ENCODE measurements around the gene FUCA1.
"Not testable (repeated sequence)": the region's sequence is repeated elsewhere in the genome, so short reads cannot be mapped to it uniquely, and the experiment has no call there.

The FUCA1 gene

DNA sequence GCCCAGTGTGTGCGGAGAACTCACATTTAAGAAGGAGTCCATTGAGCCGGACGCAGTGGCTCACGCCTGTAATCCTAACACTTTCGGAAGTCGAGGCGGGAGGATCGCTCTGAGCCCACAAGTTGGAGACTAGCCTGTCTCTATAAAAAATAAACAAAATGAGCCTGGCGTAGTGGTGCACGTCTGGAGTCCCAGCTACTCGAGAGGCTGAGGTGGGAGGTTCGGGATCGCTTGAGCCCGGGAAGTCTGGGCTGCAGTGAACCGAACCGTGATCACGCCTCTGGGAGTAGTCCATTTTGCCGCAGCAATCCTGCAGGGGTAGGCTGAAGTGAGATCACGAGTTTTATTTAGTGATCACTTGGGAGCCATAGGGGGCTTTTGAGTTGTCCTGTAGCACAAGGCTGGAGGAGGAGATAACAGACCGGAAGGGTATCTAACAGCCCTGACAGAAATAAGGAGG, 497 bp upstream of the FUCA1 start:
- peaks cover 7 to 23% of the 10 kb centered on the region in 2 donors for H3K4me1 ChIP-seq (ENCODE audit: control insufficient read depth in 2 of 2, insufficient read depth in 2 of 2, low read length in 2 of 2)
- H3K27me3 ChIP-seq (ENCODE audit: control insufficient read depth in 2 of 2, insufficient read depth in 2 of 2, low read length in 2 of 2), result no peaks in the 10 kb centered on the region
- H3K9me3 ChIP-seq (ENCODE audit: control insufficient read depth in 2 of 2, low read length in 2 of 2), result no peaks in the 10 kb centered on the region
- peak overlapping the region; percentile 86 for H3K9ac ChIP-seq (ENCODE audit: low read depth in 1 of 2, low read length in 2 of 2)
- H3K27ac ChIP-seq (ENCODE audit: low read depth in 2 of 2, low read length in 2 of 2), result peak overlapping the region; percentile 67 to 78
- peaks cover 3 to 8% of the 10 kb centered on the region in 2 donors for H3K36me3 ChIP-seq (ENCODE audit: control insufficient read depth in 2 of 2, insufficient read depth in 2 of 2, low read length in 2 of 2)
- peak overlapping the region; percentile 76 to 81 for H3K4me3 ChIP-seq (ENCODE audit: low read length in 2 of 2)

GRCh38 chr1:23867542-23867894, 572 bp downstream of the FUCA1 start:
- H3K9ac ChIP-seq (ENCODE audit: low read depth in 1 of 2, low read length in 2 of 2), result peak overlapping the region; percentile 86
- peak overlapping the region; percentile 78 to 79 for H3K27ac ChIP-seq (ENCODE audit: low read depth in 2 of 2, low read length in 2 of 2)
- H3K4me1 ChIP-seq (ENCODE audit: control insufficient read depth in 2 of 2, insufficient read depth in 2 of 2, low read length in 2 of 2), result peaks cover 7 to 23% of the 10 kb centered on the region in 2 donors
- H3K36me3 ChIP-seq (ENCODE audit: control insufficient read depth in 2 of 2, insufficient read depth in 2 of 2, low read length in 2 of 2), result peaks cover 10 to 18% of the 10 kb centered on the region in 2 donors
- no peaks in the 10 kb centered on the region for H3K9me3 ChIP-seq (ENCODE audit: control insufficient read depth in 2 of 2, low read length in 2 of 2)
- H3K4me3 ChIP-seq (ENCODE audit: low read length in 2 of 2), result peak overlapping the region; percentile 76 to 81
- no peaks in the 10 kb centered on the region for H3K27me3 ChIP-seq (ENCODE audit: control insufficient read depth in 2 of 2, insufficient read depth in 2 of 2, low read length in 2 of 2)

GRCh38 chr1:23865543-23865930, 2.6 kb downstream of the FUCA1 start:
- H3K4me3 ChIP-seq (ENCODE audit: low read length in 2 of 2), result no peak overlapping the region

GRCh38 chr1:23864801-23865542, 3.1 kb downstream of the FUCA1 start:
- H3K36me3 ChIP-seq (ENCODE audit: control insufficient read depth in 2 of 2, insufficient read depth in 2 of 2, low read length in 2 of 2), result peaks cover 22 to 29% of the 10 kb centered on the region in 2 donors
- no peak overlapping the region for H3K27ac ChIP-seq (ENCODE audit: low read depth in 2 of 2, low read length in 2 of 2)

More at GRCh38 chr1:23865543-23865930, 2.6 kb downstream of the FUCA1 start:
- H3K36me3 ChIP-seq (ENCODE audit: control insufficient read depth in 2 of 2, insufficient read depth in 2 of 2, low read length in 2 of 2), result peaks cover 22 to 28% of the 10 kb centered on the region in 2 donors
- no peaks in the 10 kb centered on the region for H3K27me3 ChIP-seq (ENCODE audit: control insufficient read depth in 2 of 2, insufficient read depth in 2 of 2, low read length in 2 of 2)
- no peak overlapping the region for H3K9ac ChIP-seq (ENCODE audit: low read depth in 1 of 2, low read length in 2 of 2)
- peaks cover 7 to 23% of the 10 kb centered on the region in 2 donors for H3K4me1 ChIP-seq (ENCODE audit: control insufficient read depth in 2 of 2, insufficient read depth in 2 of 2, low read length in 2 of 2)
- H3K27ac ChIP-seq (ENCODE audit: low read depth in 2 of 2, low read length in 2 of 2), result no peak overlapping the region
- no peaks in the 10 kb centered on the region for H3K9me3 ChIP-seq (ENCODE audit: control insufficient read depth in 2 of 2, low read length in 2 of 2)

GRCh38 chr1:23862640-23863039, 5.5 kb downstream of the FUCA1 start:
- Histone ChIP-seq H3K36me3 (ENCODE audit: control insufficient read depth in 2 of 2, insufficient read depth in 2 of 2, low read length in 2 of 2) (peaks cover 36 to 39% of the 10 kb centered on the region in 2 donors), H3K9ac (ENCODE audit: low read depth in 1 of 2, low read length in 2 of 2) (no peak overlapping the region), H3K4me3 (ENCODE audit: low read length in 2 of 2) (no peak overlapping the region), H3K9me3 (ENCODE audit: control insufficient read depth in 2 of 2, low read length in 2 of 2) (no peaks in the 10 kb centered on the region), H3K27me3 (ENCODE audit: control insufficient read depth in 2 of 2, insufficient read depth in 2 of 2, low read length in 2 of 2) (no peaks in the 10 kb centered on the region), H3K27ac (ENCODE audit: low read depth in 2 of 2, low read length in 2 of 2) (no peak overlapping the region), H3K4me1 (ENCODE audit: control insufficient read depth in 2 of 2, insufficient read depth in 2 of 2, low read length in 2 of 2) (peaks cover 7 to 16% of the 10 kb centered on the region in 2 donors)

More at GRCh38 chr1:23864801-23865542, 3.1 kb downstream of the FUCA1 start:
- Histone ChIP-seq H3K9me3 (ENCODE audit: control insufficient read depth in 2 of 2, low read length in 2 of 2) (no peaks in the 10 kb centered on the region), H3K27me3 (ENCODE audit: control insufficient read depth in 2 of 2, insufficient read depth in 2 of 2, low read length in 2 of 2) (no peaks in the 10 kb centered on the region), H3K4me1 (ENCODE audit: control insufficient read depth in 2 of 2, insufficient read depth in 2 of 2, low read length in 2 of 2) (peaks cover 7 to 23% of the 10 kb centered on the region in 2 donors), H3K4me3 (ENCODE audit: low read length in 2 of 2) (no peak overlapping the region), H3K9ac (ENCODE audit: low read depth in 1 of 2, low read length in 2 of 2) (no peak overlapping the region)

- no peak overlapping the region for H3K4me3 ChIP-seq (ENCODE audit: low read length in 2 of 2)
- H3K36me3 ChIP-seq (ENCODE audit: control insufficient read depth in 2 of 2, insufficient read depth in 2 of 2, low read length in 2 of 2), result peaks cover 24 to 29% of the 10 kb centered on the region in 2 donors
- H3K9me3 ChIP-seq (ENCODE audit: control insufficient read depth in 2 of 2, low read length in 2 of 2), result no peaks in the 10 kb centered on the region
- H3K9ac ChIP-seq (ENCODE audit: low read depth in 1 of 2, low read length in 2 of 2), result no peak overlapping the region
- H3K27ac ChIP-seq (ENCODE audit: low read depth in 2 of 2, low read length in 2 of 2), result no peak overlapping the region
- H3K4me1 ChIP-seq (ENCODE audit: control insufficient read depth in 2 of 2, insufficient read depth in 2 of 2, low read length in 2 of 2), result no peaks in the 10 kb centered on the region
- no peaks in the 10 kb centered on the region for H3K27me3 ChIP-seq (ENCODE audit: control insufficient read depth in 2 of 2, insufficient read depth in 2 of 2, low read length in 2 of 2)
These were observed 13.5 kb downstream of the FUCA1 start for GRCh38 chr1:23854568-23854967.

DNA sequence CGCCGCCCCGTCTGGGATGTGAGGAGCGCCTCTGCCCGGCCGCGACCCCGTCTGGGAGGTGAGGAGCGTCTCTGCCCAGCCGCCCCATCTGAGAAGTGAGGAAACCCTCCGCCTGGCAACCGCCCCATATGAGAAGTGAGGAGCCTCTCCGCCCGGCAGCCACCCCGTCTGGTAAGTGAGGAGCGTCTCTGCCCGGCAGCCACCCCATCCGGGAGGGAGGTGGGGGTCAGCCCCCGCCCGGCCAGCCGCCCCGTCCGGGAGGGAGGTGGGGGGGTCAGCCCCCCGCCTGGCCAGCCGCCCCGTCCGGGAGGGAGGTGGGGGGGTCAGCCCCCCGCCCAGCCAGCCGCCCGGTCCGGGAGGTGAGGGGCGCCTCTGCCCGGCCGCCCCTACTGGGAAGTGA, 15.0 kb downstream of the FUCA1 start:
- not testable (repeated sequence) for H3K27ac ChIP-seq (ENCODE audit: low read depth in 2 of 2, low read length in 2 of 2); H3K9me3 ChIP-seq (ENCODE audit: control insufficient read depth in 2 of 2, low read length in 2 of 2); H3K9ac ChIP-seq (ENCODE audit: low read depth in 1 of 2, low read length in 2 of 2); H3K27me3 ChIP-seq (ENCODE audit: control insufficient read depth in 2 of 2, insufficient read depth in 2 of 2, low read length in 2 of 2); H3K4me1 ChIP-seq (ENCODE audit: control insufficient read depth in 2 of 2, insufficient read depth in 2 of 2, low read length in 2 of 2); H3K4me3 ChIP-seq (ENCODE audit: low read length in 2 of 2)
- peaks cover 18 to 28% of the 10 kb centered on the region in 2 donors for H3K36me3 ChIP-seq (ENCODE audit: control insufficient read depth in 2 of 2, insufficient read depth in 2 of 2, low read length in 2 of 2)

- H3K9me3 ChIP-seq (ENCODE audit: control insufficient read depth in 2 of 2, low read length in 2 of 2); H3K27ac ChIP-seq (ENCODE audit: low read depth in 2 of 2, low read length in 2 of 2); H3K27me3 ChIP-seq (ENCODE audit: control insufficient read depth in 2 of 2, insufficient read depth in 2 of 2, low read length in 2 of 2); H3K4me1 ChIP-seq (ENCODE audit: control insufficient read depth in 2 of 2, insufficient read depth in 2 of 2, low read length in 2 of 2); H3K4me3 ChIP-seq (ENCODE audit: low read length in 2 of 2); H3K9ac ChIP-seq (ENCODE audit: low read depth in 1 of 2, low read length in 2 of 2): not testable (repeated sequence)
- H3K36me3 ChIP-seq (ENCODE audit: control insufficient read depth in 2 of 2, insufficient read depth in 2 of 2, low read length in 2 of 2), result peaks cover 28 to 33% of the 10 kb centered on the region in 2 donors
These were observed 16.7 kb downstream of the FUCA1 start for GRCh38 chr1:23851406-23851805.

DNA sequence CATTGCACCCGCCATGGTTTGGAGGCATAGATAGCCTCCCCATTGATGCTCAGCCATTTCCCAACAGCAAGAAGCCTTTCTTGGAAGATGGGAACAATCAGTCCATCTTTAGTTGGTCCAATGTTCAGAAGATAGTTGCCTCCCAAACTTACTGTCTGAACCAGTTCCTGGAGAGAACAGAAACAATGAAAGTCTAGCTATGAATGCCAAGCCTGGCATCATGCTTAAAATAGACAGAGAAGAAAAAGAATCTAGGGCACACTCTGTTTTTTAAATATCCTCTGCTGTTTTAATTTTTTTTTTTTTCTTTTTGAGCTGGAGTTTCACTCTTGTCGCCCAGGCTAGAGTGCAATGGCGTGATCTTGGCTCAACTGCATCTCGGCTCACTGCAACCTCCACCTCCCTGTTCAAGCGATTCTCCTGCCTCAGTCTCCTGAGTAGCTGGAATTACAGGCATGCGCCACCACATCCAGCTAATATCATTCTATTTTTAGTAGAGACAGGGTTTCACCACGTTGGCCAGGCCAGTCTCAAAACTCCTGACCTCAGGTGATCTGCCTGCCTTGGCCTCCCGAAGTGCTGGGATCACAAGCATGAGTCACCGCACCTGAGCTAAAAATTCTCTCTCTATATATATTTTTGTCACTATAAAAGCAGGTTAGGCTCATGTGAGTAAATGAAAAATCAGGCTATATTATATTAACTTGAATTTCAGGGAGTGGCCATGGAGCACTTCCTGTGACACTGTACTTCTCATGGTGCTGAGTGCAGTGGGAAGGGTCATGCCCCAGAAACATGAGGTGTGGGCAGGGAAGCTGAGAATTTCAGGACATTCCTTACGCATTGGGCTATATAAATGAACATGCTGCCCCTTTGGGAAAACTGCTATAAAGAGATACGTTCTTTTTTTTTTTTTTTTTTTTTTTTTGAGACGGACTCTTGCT, 19.1 kb downstream of the FUCA1 start:
- Histone ChIP-seq H3K4me3 (ENCODE audit: low read length in 2 of 2) (no peak overlapping the region), H3K36me3 (ENCODE audit: control insufficient read depth in 2 of 2, insufficient read depth in 2 of 2, low read length in 2 of 2) (peaks cover 26 to 28% of the 10 kb centered on the region in 2 donors), H3K9ac (ENCODE audit: low read depth in 1 of 2, low read length in 2 of 2) (no peak overlapping the region), H3K27me3 (ENCODE audit: control insufficient read depth in 2 of 2, insufficient read depth in 2 of 2, low read length in 2 of 2) (no peaks in the 10 kb centered on the region), H3K4me1 (ENCODE audit: control insufficient read depth in 2 of 2, insufficient read depth in 2 of 2, low read length in 2 of 2) (no peaks in the 10 kb centered on the region), H3K9me3 (ENCODE audit: control insufficient read depth in 2 of 2, low read length in 2 of 2) (no peaks in the 10 kb centered on the region), H3K27ac (ENCODE audit: low read depth in 2 of 2, low read length in 2 of 2) (no peak overlapping the region)

Data from mucosa of rectum (tissue), 2 donors.